Kidney (tissue), 14 donors: ENCODE measurements around the gene PNISR. TPM values are rescaled to one million over a fixed set of nuclear protein-coding genes. Genes with fewer than 3 reads are reported as not detected.
"Not testable (repeated sequence)": the region's sequence is repeated elsewhere in the genome, so short reads cannot be mapped to it uniquely, and the experiment has no call there.

ENCODE experiments used
- DNase-seq, 5 donors: peaks; one replicate each; pipeline ENCODE4 v3.0.0-alpha.2; 2013 to 2020
- FAIRE-seq: peaks from 2 replicates; lab custom pipeline; 2012; peaks lifted over from hg19 to GRCh38; lab: Jason Lieb, UNC
- H3K27ac ChIP-seq, 2 donors: one replicate each; pipeline ENCODE4 v1.7.0; 2013; ENCODE audit warnings: low read depth in 2 of 2, low read length in 2 of 2, inconsistent platforms in 1 of 2
- H3K27me3 ChIP-seq: one replicate; pipeline ENCODE4 v1.7.1; 2013; ENCODE audit warnings: low read length, inconsistent platforms; ENCODE audit not compliant: control insufficient read depth, insufficient read depth
- H3K36me3 ChIP-seq, 3 donors: one replicate each; pipeline versions ENCODE4 v1.7.0 to v1.7.1; 2013; ENCODE audit warnings: low read length in 3 of 3, control low read depth in 1 of 3, inconsistent platforms in 1 of 3; ENCODE audit not compliant: insufficient read depth in 3 of 3, control insufficient read depth in 2 of 3
- H3K4me1 ChIP-seq, 3 donors: one replicate each; pipeline versions ENCODE4 v1.7.0 to v1.7.1; 2013; ENCODE audit warnings: low read length in 3 of 3, inconsistent platforms in 1 of 3, low read depth in 1 of 3; ENCODE audit not compliant: control insufficient read depth in 2 of 3, insufficient read depth in 2 of 3
- H3K4me3 ChIP-seq, 3 donors: one replicate each; pipeline versions ENCODE4 v1.7.0 to v1.8.1; 2013; ENCODE audit warnings: low read length in 3 of 3, control low read depth in 1 of 3, inconsistent platforms in 1 of 3
- H3K9ac ChIP-seq, 3 donors: one replicate each; pipeline versions ENCODE4 v1.7.0 to v1.7.1; 2013; ENCODE audit warnings: low read length in 3 of 3, control low read depth in 1 of 3, inconsistent platforms in 1 of 3
- H3K9me3 ChIP-seq, 3 donors: one replicate each; pipeline versions ENCODE4 v1.7.0 to v1.7.1; 2013; ENCODE audit warnings: low read length in 3 of 3, control low read depth in 1 of 3, inconsistent platforms in 1 of 3; ENCODE audit not compliant: control insufficient read depth in 2 of 3, insufficient read depth in 1 of 3
- CTCF ChIP-seq: IDR thresholded peaks from 3 replicates; pipeline ENCODE4 v1.5.1; 2012; ENCODE audit warnings: mild to moderate bottlenecking, moderate library complexity, borderline replicate concordance; ENCODE audit not compliant: insufficient read depth; ENCODE audit errors: extremely low read depth
- intact Hi-C: fragments of 100-400 bp; cut with DNase I; formaldehyde crosslinking; loops from one replicate; pipeline ENCODE4 v1.11.1; 2022
- polyA plus RNA-seq: library from polyadenylated mRNA; stranded (reverse); fragments of 350-450 nt; fragmentation: Illumina TruSeq; extraction: RNeasy Lipid Tissue Mini Kit (QIAGEN cat#74804); gene quantifications from one replicate; pipeline ENCODE4 v1.2.3, GENCODE V29; 2014; ENCODE audit warnings: low read depth, low replicate concordance; ENCODE audit not compliant: insufficient read depth
- total RNA-seq: library from RNA; stranded (reverse); fragmentation: NEBNext Ultra II Directional; extraction: Animal tissue kit (Norgen Biotek cat#: 25700); gene quantifications from one replicate; pipeline ENCODE4 v1.2.1, GENCODE V29; 2021
- donor health status: control.
- donor health status: control.
- donor health status: control.
- donor health status: control.
- donor health status: control.
- donor health status: DM: yes; HTN: yes; CAD: no.
- donor health status: Normal renal cell carcinoma (clear cell type).

Gene PNISR
- total and polyA plus RNA-seq, 2 donors from 2014 or later: 69.8 to 97.1 TPM

GRCh38 chr6:99467509-99468106 lies 42.5 kb upstream of the PNISR start:
- DNase-seq (peak in 2 of 5 donors; percentile 35 to 47), FAIRE-seq (peak; percentile 97)
- Histone ChIP-seq H3K9ac (no peak overlapping the region), H3K36me3 (peaks cover 0 to 4% (median 0%) of the 10 kb centered on the region in 3 donors), H3K4me3 (no peak overlapping the region), H3K4me1 (no peaks in the 10 kb centered on the region), H3K9me3 (no peaks in the 10 kb centered on the region), H3K27me3 (no peaks in the 10 kb centered on the region), H3K27ac (no peak overlapping the region)
- intact Hi-C loops: no loop called here
- peak; percentile 59 for TF ChIP-seq CTCF

GRCh38 chr6:99459133-99459532 lies 34.0 kb upstream of the PNISR start:
- H3K9me3 ChIP-seq, FAIRE-seq, H3K4me1 ChIP-seq, H3K9ac ChIP-seq, H3K4me3 ChIP-seq, H3K27me3 ChIP-seq, DNase-seq, intact Hi-C loops, H3K36me3 ChIP-seq, H3K27ac ChIP-seq: not testable (repeated sequence)

- FAIRE-seq (no peak), DNase-seq (no peak)
- intact Hi-C loops: no loop called here
- TF ChIP-seq CTCF: no peak
- Histone ChIP-seq H3K4me1 (no peaks in the 10 kb centered on the region), H3K9me3 (no peaks in the 10 kb centered on the region), H3K4me3 (no peak overlapping the region), H3K27ac (no peak overlapping the region), H3K9ac (no peak overlapping the region), H3K27me3 (no peaks in the 10 kb centered on the region), H3K36me3 (no peaks in the 10 kb centered on the region)
Measured at GRCh38 chr6:99458319-99458718, 33.2 kb upstream of the PNISR start.

- H3K36me3 ChIP-seq: no peaks in the 10 kb centered on the region
- H3K27me3 ChIP-seq: no peaks in the 10 kb centered on the region
- intact Hi-C loops: no loop called here
- H3K27ac ChIP-seq: no peak overlapping the region
- H3K4me1 ChIP-seq: no peaks in the 10 kb centered on the region
- FAIRE-seq (no peak), DNase-seq (no peak)
- no peak for TF ChIP-seq CTCF
- H3K9ac ChIP-seq: no peak overlapping the region
- H3K4me3 ChIP-seq: no peak overlapping the region
- no peaks in the 10 kb centered on the region for H3K9me3 ChIP-seq
Measured at GRCh38 chr6:99446076-99446475, 21.0 kb upstream of the PNISR start.
